ENCODE measurements around the gene TMEM33. TPM values are rescaled to one million over a fixed set of nuclear protein-coding genes. Genes with fewer than 3 reads are reported as not detected.

Gene TMEM33
- polyA plus RNA-seq, 2 of the 4 experiments (the other 2 are of a cell fraction) = 29.0 to 73.4 TPM

DNA sequence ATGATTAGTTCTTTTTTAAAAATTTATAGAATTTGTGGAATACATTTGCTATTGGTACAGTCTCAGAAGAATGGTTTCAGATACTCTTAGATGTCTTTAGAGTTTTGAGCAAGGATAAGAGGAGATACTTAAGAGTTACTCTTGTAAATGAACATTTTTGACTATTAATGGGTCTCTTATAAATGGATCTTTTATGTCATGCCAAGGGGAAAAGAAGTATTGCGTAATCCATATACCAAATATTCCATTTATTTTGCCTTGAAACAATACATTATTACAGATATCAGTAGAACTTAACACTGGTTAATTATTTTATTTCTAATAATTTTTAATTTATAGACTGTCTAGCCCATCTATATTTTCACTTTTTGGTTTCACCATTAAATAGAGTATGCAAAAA, 29.2 kb downstream of the TMEM33 start:
- 85% methylated on average over 1 of the region's 1 CpG for WGBS (ENCODE audit: missing lambda C conversion rate)
- Histone ChIP-seq H3K9me3 (no peaks in the 10 kb centered on the region), H3K4me1 (no peaks in the 10 kb centered on the region), H3K4me3 (no peak overlapping the region), H3K4me2 (no peak overlapping the region), H3K27ac (no peak overlapping the region)
- no peak for ATAC-seq
- TF ChIP-seq PHF8 (IDR thresholded peaks at IDR 0.05; ENCODE audit: borderline replicate concordance, low read depth) (no peak), CEBPB (IDR thresholded peaks at IDR 0.05) (peak; percentile 38 to 71; a peak in 3 of 4 replicates), RARB (CRISPR knock-in tag; IDR thresholded peaks at IDR 0.05) (no peak)
- FAIRE-seq = no peak
- no peak for DNase-seq (ENCODE audit: low read depth in 1 of 2, low spot score in 1 of 2)
- ChIA-PET CTCF (no interaction called here), POLR2A (no interaction called here)

- Histone ChIP-seq H3K27ac (no peak overlapping the region), H3K9me3 (no peaks in the 10 kb centered on the region), H3K4me1 (no peaks in the 10 kb centered on the region), H3K4me3 (no peak overlapping the region), H3K4me2 (no peak overlapping the region)
- FAIRE-seq (no peak), ATAC-seq (no peak), DNase-seq (ENCODE audit: low read depth in 1 of 2, low spot score in 1 of 2) (no peak)
- POLR2A ChIA-PET = no interaction called here
- CTCF ChIA-PET = no interaction called here
- TF ChIP-seq RAD21 (conservative IDR thresholded peaks at IDR 0.05 in 1 of 2, IDR thresholded peaks at IDR 0.05 in 1 of 2) (no peak), ZNF302 (CRISPR knock-in tag; IDR thresholded peaks at IDR 0.05) (no peak), HDAC2 (IDR thresholded peaks at IDR 0.05) (no peak), EP300 (IDR thresholded peaks at IDR 0.05) (no peak), BCL3 (IDR thresholded peaks at IDR 0.05) (no peak), KDM5A (IDR thresholded peaks at IDR 0.05) (no peak), MAFK (IDR thresholded peaks at IDR 0.05; ENCODE audit: partially characterized antibody) (no peak), EHF (CRISPR knock-in tag; IDR thresholded peaks at IDR 0.05) (no peak)
- WGBS (ENCODE audit: missing lambda C conversion rate) = 83% methylated on average over 2 of the region's 2 CpGs
Measured at GRCh38 chr4:41967392-41967791, 32.2 kb downstream of the TMEM33 start.

DNA sequence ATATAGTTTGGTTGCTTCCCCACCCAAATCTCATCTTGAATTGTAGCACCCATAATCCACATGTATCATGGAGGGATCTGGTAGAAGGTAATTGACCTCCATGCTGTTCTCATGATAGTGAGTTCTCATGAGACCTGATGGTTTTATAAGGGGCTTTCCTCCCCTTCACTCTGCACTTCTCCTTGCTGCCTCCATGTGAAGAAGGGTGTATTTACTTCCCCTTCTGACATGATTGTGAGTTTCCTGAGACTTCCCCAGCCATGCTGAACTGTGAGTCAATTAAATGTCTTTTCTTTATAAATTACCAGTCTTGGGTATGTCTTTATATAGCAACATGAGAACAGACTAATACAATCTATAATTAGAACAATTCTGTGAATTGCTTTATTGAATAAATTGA, 34.4 kb downstream of the TMEM33 start:
- H3K4me1 ChIP-seq = no peaks in the 10 kb centered on the region
- ATAC-seq (no peak), FAIRE-seq (no peak), DNase-seq (ENCODE audit: low read depth in 1 of 2, low spot score in 1 of 2) (no peak)
- H3K27ac ChIP-seq = no peak overlapping the region
- no peak overlapping the region for H3K4me2 ChIP-seq
- H3K4me3 ChIP-seq = no peak overlapping the region
- CTCF ChIA-PET = no interaction called here
- POLR2A ChIA-PET = no interaction called here
- TF ChIP-seq POLR2AphosphoS2 (conservative IDR thresholded peaks at IDR 0.05; ENCODE audit: low read length) (no peak), ZNF302 (CRISPR knock-in tag; IDR thresholded peaks at IDR 0.05) (no peak), TP53 (CRISPR knock-in tag; IDR thresholded peaks at IDR 0.05) (no peak)
- no peaks in the 10 kb centered on the region for H3K9me3 ChIP-seq

- Histone ChIP-seq H3K4me3 (no peak overlapping the region), H3K27ac (no peak overlapping the region), H3K4me1 (no peaks in the 10 kb centered on the region), H3K4me2 (no peak overlapping the region), H3K9me3 (no peaks in the 10 kb centered on the region)
- ChIA-PET POLR2A (no interaction called here), CTCF (interaction anchor here (1.3 kb wide), 1 partner anchor 10 kb away, joined by 4 read pairs; no protein-coding TSS in a partner anchor)
- ATAC-seq = no peak
- no peak for FAIRE-seq
- 83% methylated on average over 1 of the region's 1 CpG for WGBS (ENCODE audit: missing lambda C conversion rate)
- no peak for DNase-seq (ENCODE audit: low read depth in 1 of 2, low spot score in 1 of 2)
- TF ChIP-seq FOSB (CRISPR knock-in tag; IDR thresholded peaks at IDR 0.05) (no peak), GATA3 (IDR thresholded peaks at IDR 0.05; ENCODE audit: borderline replicate concordance) (no peak), MAFK (IDR thresholded peaks at IDR 0.05; ENCODE audit: partially characterized antibody) (no peak), ZSCAN20 (CRISPR knock-in tag; IDR thresholded peaks at IDR 0.05) (no peak), CTCF (IDR thresholded peaks at IDR 0.05) (no peak), TFCP2L1 (CRISPR knock-in tag; IDR thresholded peaks at IDR 0.05) (no peak), TP53 (CRISPR knock-in tag; IDR thresholded peaks at IDR 0.05) (no peak), RCOR1 (IDR thresholded peaks at IDR 0.05; ENCODE audit: low read depth, low read length) (no peak), ESRRA (IDR thresholded peaks at IDR 0.05; ENCODE audit: borderline replicate concordance, low read length) (no peak), ZC3H11A (IDR thresholded peaks at IDR 0.05) (no peak), POLR2A (IDR thresholded peaks at IDR 0.05; ENCODE audit: low read length) (no peak), CHD4 (IDR thresholded peaks at IDR 0.05; ENCODE audit: borderline replicate concordance) (no peak), SREBF2 (IDR thresholded peaks at IDR 0.05) (no peak), SMC3 (IDR thresholded peaks at IDR 0.05) (no peak), NFE2L2 (conservative IDR thresholded peaks at IDR 0.05; ENCODE audit: low read length) (no peak), NR3C1 (IDR thresholded peaks at IDR 0.05) (no peak), MAZ (IDR thresholded peaks at IDR 0.05; ENCODE audit: borderline replicate concordance, low read depth, low read length) (no peak)
- TF ChIP-seq, protein P1, sequence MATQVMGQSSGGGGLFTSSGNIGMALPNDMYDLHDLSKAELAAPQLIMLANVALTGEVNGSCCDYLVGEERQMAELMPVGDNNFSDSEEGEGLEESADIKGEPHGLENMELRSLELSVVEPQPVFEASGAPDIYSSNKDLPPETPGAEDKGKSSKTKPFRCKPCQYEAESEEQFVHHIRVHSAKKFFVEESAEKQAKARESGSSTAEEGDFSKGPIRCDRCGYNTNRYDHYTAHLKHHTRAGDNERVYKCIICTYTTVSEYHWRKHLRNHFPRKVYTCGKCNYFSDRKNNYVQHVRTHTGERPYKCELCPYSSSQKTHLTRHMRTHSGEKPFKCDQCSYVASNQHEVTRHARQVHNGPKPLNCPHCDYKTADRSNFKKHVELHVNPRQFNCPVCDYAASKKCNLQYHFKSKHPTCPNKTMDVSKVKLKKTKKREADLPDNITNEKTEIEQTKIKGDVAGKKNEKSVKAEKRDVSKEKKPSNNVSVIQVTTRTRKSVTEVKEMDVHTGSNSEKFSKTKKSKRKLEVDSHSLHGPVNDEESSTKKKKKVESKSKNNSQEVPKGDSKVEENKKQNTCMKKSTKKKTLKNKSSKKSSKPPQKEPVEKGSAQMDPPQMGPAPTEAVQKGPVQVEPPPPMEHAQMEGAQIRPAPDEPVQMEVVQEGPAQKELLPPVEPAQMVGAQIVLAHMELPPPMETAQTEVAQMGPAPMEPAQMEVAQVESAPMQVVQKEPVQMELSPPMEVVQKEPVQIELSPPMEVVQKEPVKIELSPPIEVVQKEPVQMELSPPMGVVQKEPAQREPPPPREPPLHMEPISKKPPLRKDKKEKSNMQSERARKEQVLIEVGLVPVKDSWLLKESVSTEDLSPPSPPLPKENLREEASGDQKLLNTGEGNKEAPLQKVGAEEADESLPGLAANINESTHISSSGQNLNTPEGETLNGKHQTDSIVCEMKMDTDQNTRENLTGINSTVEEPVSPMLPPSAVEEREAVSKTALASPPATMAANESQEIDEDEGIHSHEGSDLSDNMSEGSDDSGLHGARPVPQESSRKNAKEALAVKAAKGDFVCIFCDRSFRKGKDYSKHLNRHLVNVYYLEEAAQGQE (IDR thresholded peaks at IDR 0.05) = no peak
Measured at GRCh38 chr4:41975341-41975740, 40.1 kb downstream of the TMEM33 start.
